ENCODE data around the gene HSPA6.
"Not testable (repeated sequence)": the region's sequence is repeated elsewhere in the genome, so short reads cannot be mapped to it uniquely, and the experiment has no call there.

The HSPA6 gene

DNA sequence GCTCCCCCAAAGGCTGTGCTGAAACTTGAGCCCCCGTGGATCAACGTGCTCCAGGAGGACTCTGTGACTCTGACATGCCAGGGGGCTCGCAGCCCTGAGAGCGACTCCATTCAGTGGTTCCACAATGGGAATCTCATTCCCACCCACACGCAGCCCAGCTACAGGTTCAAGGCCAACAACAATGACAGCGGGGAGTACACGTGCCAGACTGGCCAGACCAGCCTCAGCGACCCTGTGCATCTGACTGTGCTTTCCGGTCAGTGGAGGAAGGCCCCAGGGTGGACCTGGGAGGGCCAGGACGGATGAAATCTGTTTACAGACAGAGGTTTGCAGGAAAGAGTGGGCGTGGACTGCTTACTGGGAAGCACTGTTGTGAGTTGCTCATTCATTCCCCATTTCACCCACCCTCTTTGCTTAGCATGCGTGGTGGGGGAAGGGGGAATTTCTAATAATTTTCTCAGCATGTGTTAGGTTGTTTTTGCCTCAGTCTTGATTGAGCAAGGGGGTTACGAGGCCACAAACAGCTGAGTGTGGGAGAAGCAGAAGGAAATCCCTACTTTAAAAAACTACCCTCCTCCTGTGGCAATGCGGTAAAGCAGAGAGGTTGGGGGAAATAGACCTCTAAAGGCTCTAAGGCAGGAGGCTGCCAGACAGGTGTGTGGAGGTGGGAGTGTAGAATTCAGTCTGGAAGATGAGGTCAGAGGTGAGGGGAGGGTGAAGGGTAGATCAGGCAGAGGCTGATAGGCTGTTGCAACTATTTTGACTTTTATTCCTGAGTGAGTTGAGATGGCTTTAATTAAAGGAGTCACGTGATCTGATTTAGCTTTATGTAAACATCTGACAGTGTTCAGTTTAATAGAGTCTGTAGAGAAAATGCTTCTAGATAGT lies 17.8 kb upstream of the HSPA6 start:
- TF ChIP-seq CTCF (IDR thresholded peaks at IDR 0.05), result no peak
- Histone ChIP-seq H3K4me1 (no peaks in the 10 kb centered on the region), H3K27ac (no peak overlapping the region), H3K9me3 (no peaks in the 10 kb centered on the region), H3K4me3 (peak overlapping the region; percentile 24 to 26), H3K27me3 (peaks cover 0 to 30% of the 10 kb centered on the region in 2 donors), H3K36me3 (no peaks in the 10 kb centered on the region)
- peak in 1 of 2 donors; percentile 28 for DNase-seq
- intact Hi-C loops (cut with DNase I; ENCODE audit: low total_unique reads), result no loop called here

DNA sequence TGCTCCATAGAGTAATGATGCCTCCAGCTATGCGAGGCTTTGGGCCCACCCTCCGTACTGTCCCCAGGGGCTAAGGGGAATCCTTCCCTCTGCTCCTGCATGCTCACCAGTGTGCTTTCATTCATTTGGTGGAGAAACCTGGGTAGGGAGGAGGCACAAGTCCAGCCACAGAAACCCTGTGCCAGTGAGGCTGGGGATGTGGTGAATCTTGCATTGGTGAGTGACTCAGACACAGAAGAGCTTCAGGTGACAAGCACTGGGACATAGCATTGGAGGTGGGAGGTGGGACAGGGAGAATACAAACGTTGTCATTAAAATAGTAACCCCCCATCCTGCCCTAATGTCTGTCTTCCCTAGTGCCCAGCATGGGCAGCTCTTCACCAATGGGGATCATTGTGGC lies 13.9 kb upstream of the HSPA6 start:
- no peaks in the 10 kb centered on the region for H3K36me3 ChIP-seq
- H3K4me3 ChIP-seq, result no peak overlapping the region
- TF ChIP-seq CTCF (IDR thresholded peaks at IDR 0.05), result no peak
- DNase-seq, result no peak
- H3K27ac ChIP-seq, result no peak overlapping the region
- H3K27me3 ChIP-seq, result peaks cover 0 to 11% of the 10 kb centered on the region in 2 donors
- intact Hi-C loops (cut with DNase I; ENCODE audit: low total_unique reads), result no loop called here
- H3K4me1 ChIP-seq, result peaks cover 0 to 20% (median 7%) of the 10 kb centered on the region in 4 donors
- no peaks in the 10 kb centered on the region for H3K9me3 ChIP-seq

DNA sequence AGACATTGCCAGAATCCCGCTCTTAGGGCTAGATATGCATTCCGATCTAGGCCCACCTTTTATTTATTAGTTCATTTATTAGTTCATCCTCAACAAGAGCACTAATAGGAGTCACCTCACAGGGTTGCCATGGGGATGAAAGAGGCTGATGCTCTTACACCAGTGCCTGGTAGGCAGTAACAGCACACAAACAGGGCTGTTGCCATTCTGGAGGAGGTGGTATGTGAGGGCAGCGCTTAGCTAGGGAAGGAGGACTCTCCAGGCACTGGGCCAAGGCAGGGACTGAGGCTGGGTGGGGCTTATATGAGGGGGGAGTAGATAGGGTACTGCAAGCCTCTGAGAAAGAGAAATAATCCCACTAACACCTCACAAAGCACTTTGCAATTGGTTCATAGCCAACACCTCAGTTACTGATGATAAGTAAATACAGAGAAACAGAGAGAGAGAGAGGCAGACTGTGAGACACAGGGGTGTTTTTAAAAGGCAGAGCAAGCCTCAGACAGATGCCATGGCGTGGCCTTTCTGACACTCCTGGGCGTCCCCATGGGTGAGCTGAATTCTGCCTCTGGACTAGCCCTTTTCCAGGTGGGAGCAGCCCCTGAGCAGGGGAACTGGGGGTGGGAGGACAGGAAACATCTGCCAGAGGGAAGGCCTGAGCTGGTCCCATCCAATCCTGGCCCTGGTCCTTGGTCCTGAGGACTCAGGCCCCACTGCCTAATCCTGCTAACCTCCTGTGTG lies 13.2 kb upstream of the HSPA6 start:
- Histone ChIP-seq H3K9me3 (no peaks in the 10 kb centered on the region), H3K27ac (no peak overlapping the region), H3K36me3 (no peaks in the 10 kb centered on the region), H3K4me3 (no peak overlapping the region), H3K27me3 (peaks cover 0 to 5% of the 10 kb centered on the region in 2 donors), H3K4me1 (peaks cover 0 to 22% (median 7%) of the 10 kb centered on the region in 4 donors)
- TF ChIP-seq CTCF (IDR thresholded peaks at IDR 0.05), result no peak
- intact Hi-C loops (cut with DNase I; ENCODE audit: low total_unique reads), result no loop called here
- no peak for DNase-seq

- Histone ChIP-seq H3K27ac (no peak overlapping the region), H3K4me1 (peaks cover 0 to 22% (median 7%) of the 10 kb centered on the region in 4 donors), H3K27me3 (peaks cover 0 to 5% of the 10 kb centered on the region in 2 donors), H3K36me3 (no peaks in the 10 kb centered on the region), H3K9me3 (no peaks in the 10 kb centered on the region), H3K4me3 (no peak overlapping the region)
- DNase-seq, result no peak
- TF ChIP-seq CTCF (IDR thresholded peaks at IDR 0.05), result no peak
- intact Hi-C loops (cut with DNase I; ENCODE audit: low total_unique reads), result no loop called here
These were observed 12.6 kb upstream of the HSPA6 start for GRCh38 chr1:161511756-161512060.

GRCh38 chr1:161512636-161513447 lies 11.5 kb upstream of the HSPA6 start:
- H3K4me3 ChIP-seq; H3K27ac ChIP-seq; H3K27me3 ChIP-seq; DNase-seq; intact Hi-C loops (cut with DNase I; ENCODE audit: low total_unique reads); H3K36me3 ChIP-seq; H3K9me3 ChIP-seq: not testable (repeated sequence)
- peaks cover 0 to 22% (median 7%) of the 10 kb centered on the region in 4 donors for H3K4me1 ChIP-seq

GRCh38 chr1:161513448-161513780 lies 10.9 kb upstream of the HSPA6 start:
- Histone ChIP-seq H3K4me1 (peaks cover 0 to 22% (median 7%) of the 10 kb centered on the region in 4 donors), H3K27ac (peak overlapping the region; percentile 18 to 46)
- H3K27me3 ChIP-seq; intact Hi-C loops (cut with DNase I; ENCODE audit: low total_unique reads); H3K9me3 ChIP-seq; H3K4me3 ChIP-seq; H3K36me3 ChIP-seq; DNase-seq: not testable (repeated sequence)

DNA sequence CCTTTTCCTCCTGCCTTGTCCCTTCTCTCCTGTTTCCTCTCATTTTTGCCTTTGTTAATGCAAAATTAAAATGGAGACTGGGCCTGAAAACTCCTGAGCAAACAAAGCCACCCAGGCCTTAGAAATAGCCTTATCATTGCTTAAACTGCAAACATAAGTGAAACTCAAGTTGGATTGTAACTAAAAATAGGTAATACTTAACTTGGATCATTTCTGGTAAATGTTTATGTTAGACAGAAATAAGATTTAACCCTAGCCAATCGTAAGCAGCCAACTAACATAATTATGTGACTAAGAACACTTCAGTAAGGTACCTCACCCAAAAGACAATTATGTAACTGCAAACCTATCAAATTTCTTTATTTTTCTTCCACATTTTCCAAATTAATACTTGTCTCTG lies 10.4 kb upstream of the HSPA6 start:
- DNase-seq; H3K36me3 ChIP-seq; H3K9me3 ChIP-seq; H3K4me3 ChIP-seq; intact Hi-C loops (cut with DNase I; ENCODE audit: low total_unique reads); H3K27me3 ChIP-seq: not testable (repeated sequence)
- Histone ChIP-seq H3K4me1 (peaks cover 0 to 22% (median 7%) of the 10 kb centered on the region in 4 donors), H3K27ac (peak overlapping the region; percentile 18 to 46)

DNA sequence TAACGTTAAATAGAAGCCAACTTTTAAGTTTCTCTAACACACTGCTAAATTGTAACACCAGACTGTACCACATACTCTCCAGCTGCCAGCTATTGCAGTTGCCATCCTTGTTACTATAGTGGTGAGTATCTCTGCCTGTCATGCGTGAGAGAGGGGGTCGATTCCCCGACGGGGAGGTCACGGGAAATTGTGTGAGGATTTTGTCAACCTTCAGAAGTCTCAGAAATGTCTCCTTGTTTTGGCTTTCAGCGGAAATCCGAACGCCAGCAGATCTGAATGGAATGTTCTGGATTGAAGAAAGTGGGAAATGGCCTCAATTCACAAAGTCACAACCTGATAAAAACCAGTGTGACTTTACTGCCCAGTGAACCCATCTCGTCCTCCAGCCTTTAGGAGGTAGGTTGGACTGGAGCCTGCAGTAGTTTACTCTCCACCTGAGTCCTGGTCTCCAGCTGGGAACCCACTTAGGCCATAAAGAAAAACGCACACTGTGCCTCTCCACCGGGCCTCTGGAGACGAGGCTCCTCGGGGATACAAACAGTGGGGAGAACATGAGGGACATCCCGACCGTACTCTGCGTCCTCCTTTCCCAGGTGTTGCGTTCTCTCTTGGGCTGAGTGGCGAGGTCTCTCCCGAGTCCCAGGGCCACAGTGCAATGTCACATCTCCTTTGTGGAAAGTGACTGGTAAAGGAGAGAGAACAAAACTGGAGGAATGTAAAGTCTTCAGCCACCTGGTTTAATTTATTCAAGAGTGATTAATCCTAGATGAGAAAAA lies 1.1 kb upstream of the HSPA6 start:
- not testable (repeated sequence) for H3K9me3 ChIP-seq, H3K36me3 ChIP-seq, H3K4me1 ChIP-seq, DNase-seq, H3K27me3 ChIP-seq, H3K27ac ChIP-seq
- intact Hi-C loops (cut with DNase I; ENCODE audit: low total_unique reads), result loop anchor here (10.0 kb wide), 1 partner anchor 92 kb away; no protein-coding TSS in a partner anchor
- peak overlapping the region in 1 of 2 donors; percentile 80 for H3K4me3 ChIP-seq
